ENCODE data around the gene ANTXRL.
"Not testable (repeated sequence)": the region's sequence is repeated elsewhere in the genome, so short reads cannot be mapped to it uniquely, and the experiment has no call there.

The ANTXRL gene

DNA sequence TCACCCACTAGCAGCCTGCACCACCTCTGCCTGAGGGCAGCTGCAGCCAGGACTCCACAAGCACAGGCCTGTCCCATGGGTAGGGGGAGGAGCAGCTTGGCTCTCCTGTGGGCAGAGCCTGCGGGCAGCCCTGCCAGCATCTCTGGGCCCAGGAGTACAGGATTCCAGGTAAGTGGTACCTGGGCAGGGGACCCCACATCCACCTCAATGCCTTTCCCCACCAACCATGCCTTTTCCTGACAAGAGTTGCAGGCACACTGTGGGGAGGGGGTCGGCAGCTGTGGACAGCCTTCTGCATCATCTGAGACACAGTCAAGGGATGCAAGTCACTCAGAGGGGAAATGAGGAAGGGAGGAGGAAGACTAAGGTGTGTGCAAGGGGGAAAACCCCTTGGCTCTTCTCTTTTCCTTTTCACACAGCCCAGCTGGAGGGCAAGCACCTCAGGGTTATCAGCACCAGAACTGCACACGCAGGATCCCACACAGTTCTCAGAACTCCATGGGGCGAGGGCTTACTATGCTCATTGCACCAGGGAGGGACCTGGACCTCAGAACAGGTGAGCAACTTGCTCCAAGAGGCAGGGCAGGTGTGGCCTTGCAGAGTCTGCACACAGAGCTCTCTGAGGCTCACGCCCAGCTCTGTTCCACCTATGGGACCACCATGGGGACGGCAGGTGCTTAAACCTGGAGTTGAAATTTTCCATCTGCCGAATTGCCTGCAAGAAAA lies 16.5 kb upstream of the ANTXRL start:
- Histone ChIP-seq H3K27me3 (ENCODE audit: insufficient read depth, poor library complexity, severe bottlenecking) (no peaks in the 10 kb centered on the region), H3K27ac (replicated peaks) (no peak overlapping the region), H3K4me3 (replicated peaks; ENCODE audit: insufficient read depth, low read length) (no peak overlapping the region)
- no peak for DNase-seq (ENCODE audit: low read depth in 1 of 2, low spot score in 1 of 2)
- TF ChIP-seq SPI1 (IDR thresholded peaks at IDR 0.05; ENCODE audit: borderline replicate concordance, low read depth) (no peak), GABPA (IDR thresholded peaks at IDR 0.05; ENCODE audit: low read depth) (no peak), POLR2AphosphoS5 (IDR thresholded peaks at IDR 0.05; ENCODE audit: low read depth) (no peak), REST (IDR thresholded peaks at IDR 0.05; ENCODE audit: insufficient replicate concordance, low read depth) (no peak)
- TF ChIP-seq, protein P1, sequence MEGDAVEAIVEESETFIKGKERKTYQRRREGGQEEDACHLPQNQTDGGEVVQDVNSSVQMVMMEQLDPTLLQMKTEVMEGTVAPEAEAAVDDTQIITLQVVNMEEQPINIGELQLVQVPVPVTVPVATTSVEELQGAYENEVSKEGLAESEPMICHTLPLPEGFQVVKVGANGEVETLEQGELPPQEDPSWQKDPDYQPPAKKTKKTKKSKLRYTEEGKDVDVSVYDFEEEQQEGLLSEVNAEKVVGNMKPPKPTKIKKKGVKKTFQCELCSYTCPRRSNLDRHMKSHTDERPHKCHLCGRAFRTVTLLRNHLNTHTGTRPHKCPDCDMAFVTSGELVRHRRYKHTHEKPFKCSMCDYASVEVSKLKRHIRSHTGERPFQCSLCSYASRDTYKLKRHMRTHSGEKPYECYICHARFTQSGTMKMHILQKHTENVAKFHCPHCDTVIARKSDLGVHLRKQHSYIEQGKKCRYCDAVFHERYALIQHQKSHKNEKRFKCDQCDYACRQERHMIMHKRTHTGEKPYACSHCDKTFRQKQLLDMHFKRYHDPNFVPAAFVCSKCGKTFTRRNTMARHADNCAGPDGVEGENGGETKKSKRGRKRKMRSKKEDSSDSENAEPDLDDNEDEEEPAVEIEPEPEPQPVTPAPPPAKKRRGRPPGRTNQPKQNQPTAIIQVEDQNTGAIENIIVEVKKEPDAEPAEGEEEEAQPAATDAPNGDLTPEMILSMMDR (IDR thresholded peaks at IDR 0.05; ENCODE audit: insufficient read depth, low read length): no peak

DNA sequence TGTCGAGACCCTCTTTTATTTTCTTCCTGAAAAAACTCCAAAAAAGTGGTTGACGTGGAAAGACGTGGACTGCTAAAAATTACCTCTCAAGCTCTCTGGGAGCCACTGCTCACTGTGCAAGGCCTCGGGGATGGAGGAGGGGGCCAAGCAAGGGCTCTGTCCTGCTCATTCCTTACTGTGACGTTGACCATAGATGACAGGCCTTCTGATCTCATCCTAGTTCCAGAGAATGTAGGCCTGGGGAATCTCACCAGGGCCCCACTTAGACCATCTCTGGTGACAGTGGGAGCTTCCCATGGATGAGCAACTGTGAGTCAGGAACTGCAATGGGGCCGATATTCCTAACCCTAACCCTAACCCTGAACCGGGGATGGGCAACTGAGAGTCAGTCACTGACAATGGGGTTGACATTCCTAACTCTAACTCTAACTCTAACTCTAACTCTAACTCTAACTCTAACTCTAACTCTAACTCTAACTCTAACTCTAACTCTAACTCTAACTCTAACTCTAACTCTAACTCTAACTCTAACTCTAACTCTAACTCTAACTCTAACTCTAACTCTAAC lies 15.8 kb upstream of the ANTXRL start:
- H3K4me3 ChIP-seq (replicated peaks; ENCODE audit: insufficient read depth, low read length); H3K27ac ChIP-seq (replicated peaks); H3K27me3 ChIP-seq (ENCODE audit: insufficient read depth, poor library complexity, severe bottlenecking); DNase-seq (ENCODE audit: low read depth in 1 of 2, low spot score in 1 of 2): not testable (repeated sequence)

- not testable (repeated sequence) for DNase-seq (ENCODE audit: low read depth in 1 of 2, low spot score in 1 of 2); H3K4me3 ChIP-seq (replicated peaks; ENCODE audit: insufficient read depth, low read length); H3K27me3 ChIP-seq (ENCODE audit: insufficient read depth, poor library complexity, severe bottlenecking); H3K27ac ChIP-seq (replicated peaks)
These were observed 14.8 kb upstream of the ANTXRL start for GRCh38 chr10:46271795-46272499.

- TF ChIP-seq POLR2AphosphoS5 (IDR thresholded peaks at IDR 0.05; ENCODE audit: low read depth) (no peak), GABPA (IDR thresholded peaks at IDR 0.05; ENCODE audit: low read depth) (no peak), REST (IDR thresholded peaks at IDR 0.05; ENCODE audit: insufficient replicate concordance, low read depth) (no peak), SPI1 (IDR thresholded peaks at IDR 0.05; ENCODE audit: borderline replicate concordance, low read depth) (no peak)
- DNase-seq (ENCODE audit: low read depth in 1 of 2, low spot score in 1 of 2): no peak
These were observed 13.9 kb upstream of the ANTXRL start for GRCh38 chr10:46272863-46273415.

More at GRCh38 chr10:46272863-46273415, 13.9 kb upstream of the ANTXRL start:
- H3K27ac ChIP-seq (replicated peaks): no peak overlapping the region
- H3K4me3 ChIP-seq (replicated peaks; ENCODE audit: insufficient read depth, low read length): no peak overlapping the region
- H3K27me3 ChIP-seq (ENCODE audit: insufficient read depth, poor library complexity, severe bottlenecking): no peaks in the 10 kb centered on the region

Data from HL-60 (cell line).